ENCODE results near the gene CEP44. TPM values are rescaled to one million over a fixed set of nuclear protein-coding genes. Genes with fewer than 3 reads are reported as not detected.

The CEP44 gene
- total RNA-seq, 1 donor from 2014 or later, result 17.8 TPM

DNA sequence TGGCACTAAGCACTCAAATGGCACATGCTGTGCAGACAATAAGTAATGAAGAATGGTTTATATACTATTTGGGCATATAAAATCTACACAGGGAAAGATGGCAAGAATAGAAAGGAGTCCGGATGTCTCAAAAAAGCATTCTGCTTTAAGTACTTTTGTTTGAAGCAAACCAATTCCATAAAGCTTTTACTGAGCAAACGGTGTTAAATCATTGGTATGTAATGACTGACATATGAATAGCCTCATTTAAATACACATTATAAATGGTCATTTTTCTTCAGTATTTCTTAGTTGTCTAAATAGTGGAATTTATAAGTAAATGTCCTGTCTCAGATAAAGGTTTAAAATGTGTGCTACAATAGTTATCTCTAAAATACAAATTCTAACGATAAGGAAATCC is 6.3 kb upstream of the CEP44 start:
- TF ChIP-seq, protein P1, sequence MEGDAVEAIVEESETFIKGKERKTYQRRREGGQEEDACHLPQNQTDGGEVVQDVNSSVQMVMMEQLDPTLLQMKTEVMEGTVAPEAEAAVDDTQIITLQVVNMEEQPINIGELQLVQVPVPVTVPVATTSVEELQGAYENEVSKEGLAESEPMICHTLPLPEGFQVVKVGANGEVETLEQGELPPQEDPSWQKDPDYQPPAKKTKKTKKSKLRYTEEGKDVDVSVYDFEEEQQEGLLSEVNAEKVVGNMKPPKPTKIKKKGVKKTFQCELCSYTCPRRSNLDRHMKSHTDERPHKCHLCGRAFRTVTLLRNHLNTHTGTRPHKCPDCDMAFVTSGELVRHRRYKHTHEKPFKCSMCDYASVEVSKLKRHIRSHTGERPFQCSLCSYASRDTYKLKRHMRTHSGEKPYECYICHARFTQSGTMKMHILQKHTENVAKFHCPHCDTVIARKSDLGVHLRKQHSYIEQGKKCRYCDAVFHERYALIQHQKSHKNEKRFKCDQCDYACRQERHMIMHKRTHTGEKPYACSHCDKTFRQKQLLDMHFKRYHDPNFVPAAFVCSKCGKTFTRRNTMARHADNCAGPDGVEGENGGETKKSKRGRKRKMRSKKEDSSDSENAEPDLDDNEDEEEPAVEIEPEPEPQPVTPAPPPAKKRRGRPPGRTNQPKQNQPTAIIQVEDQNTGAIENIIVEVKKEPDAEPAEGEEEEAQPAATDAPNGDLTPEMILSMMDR (conservative IDR thresholded peaks at IDR 0.05; ENCODE audit: low read depth, low read length), result no peak
- no peak for DNase-seq (ENCODE audit: low read depth)
- no peak overlapping the region for H3K4me3 ChIP-seq (ENCODE audit: low read depth, low read length)

DNA sequence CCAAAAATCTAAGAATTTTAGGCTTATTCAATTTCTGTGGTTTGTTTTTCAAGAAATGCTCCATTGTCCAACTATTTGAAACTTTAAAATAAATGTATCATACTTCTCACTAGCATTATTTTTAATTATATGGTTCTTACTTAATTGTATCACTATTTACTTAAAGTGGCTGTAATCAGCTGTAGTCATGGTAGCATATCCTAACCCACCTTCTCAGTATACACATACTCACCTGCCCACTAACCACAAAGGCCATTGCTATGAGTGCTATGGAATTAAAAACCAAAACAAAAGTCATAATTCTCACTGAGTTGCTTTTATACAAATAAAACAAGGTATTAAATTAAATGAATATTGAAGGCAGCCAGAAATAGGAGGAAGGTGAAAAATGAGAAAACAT is 5.2 kb upstream of the CEP44 start:
- DNase-seq (ENCODE audit: low read depth), result no peak
- TF ChIP-seq, protein P1 (conservative IDR thresholded peaks at IDR 0.05; ENCODE audit: low read depth, low read length), result no peak
- H3K4me3 ChIP-seq (ENCODE audit: low read depth, low read length), result no peak overlapping the region

DNA sequence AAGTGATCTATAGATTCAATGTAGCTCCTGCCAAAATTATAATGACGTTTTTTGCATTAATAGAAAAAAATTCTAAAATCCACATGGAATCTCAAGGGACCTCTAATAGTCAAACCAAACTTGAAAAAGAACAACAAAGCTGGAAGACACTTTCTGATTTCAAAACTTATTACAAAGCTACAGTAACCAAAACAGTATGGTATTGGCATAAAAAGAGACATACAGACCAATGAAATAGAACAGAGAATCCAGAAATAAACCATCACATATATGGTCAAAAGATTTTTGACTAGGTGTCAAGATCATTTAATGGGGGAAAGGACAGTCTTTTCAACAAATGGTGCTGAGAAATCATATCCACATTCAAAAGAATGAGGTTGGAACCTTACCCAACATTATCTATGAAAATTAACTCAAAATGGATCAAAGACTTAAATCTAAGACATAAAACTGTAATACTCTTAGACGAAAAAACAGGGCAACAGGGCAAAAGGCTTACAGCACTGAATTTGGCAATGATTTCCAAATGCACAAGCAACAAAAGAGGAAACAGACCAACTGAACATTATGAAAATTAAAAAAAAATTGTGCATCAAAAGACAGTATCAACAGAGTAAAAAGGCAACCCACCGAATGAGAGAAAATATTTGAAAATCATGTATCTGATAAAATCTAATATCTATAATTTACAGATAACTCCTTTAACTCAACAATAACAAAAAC is 4.1 kb upstream of the CEP44 start:
- H3K4me3 ChIP-seq (ENCODE audit: low read depth, low read length), result no peak overlapping the region
- DNase-seq (ENCODE audit: low read depth), result no peak
- TF ChIP-seq, protein P1 (conservative IDR thresholded peaks at IDR 0.05; ENCODE audit: low read depth, low read length), result no peak

DNA sequence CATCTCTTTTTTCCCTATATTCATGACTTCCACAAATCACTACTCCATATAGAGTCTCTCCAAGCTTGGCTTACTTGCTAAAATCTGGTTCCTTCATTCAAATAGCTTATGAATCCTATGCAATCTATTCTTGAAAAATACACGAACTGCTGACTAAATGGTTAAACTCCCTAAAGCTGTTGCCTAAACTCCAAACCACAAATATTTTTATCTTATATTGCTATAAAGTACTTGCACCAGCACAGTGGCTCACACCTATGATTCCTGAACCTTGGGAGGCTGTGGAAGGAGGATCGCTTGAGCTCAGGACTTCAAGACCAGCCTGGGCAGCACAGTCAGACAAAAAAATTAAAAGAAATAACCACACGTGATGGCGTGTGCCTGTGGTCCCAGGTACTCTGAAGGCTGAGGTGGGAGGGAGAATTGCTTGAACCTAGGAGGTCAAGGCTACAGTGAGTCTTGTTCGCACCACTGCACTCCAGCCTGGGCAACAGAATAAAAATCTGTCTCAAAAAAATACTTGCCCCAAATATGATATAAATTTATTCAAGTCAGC is 2.5 kb upstream of the CEP44 start:
- no peak for DNase-seq (ENCODE audit: low read depth)
- no peak overlapping the region for H3K4me3 ChIP-seq (ENCODE audit: low read depth, low read length)
- TF ChIP-seq, protein P1 (conservative IDR thresholded peaks at IDR 0.05; ENCODE audit: low read depth, low read length), result no peak

DNA sequence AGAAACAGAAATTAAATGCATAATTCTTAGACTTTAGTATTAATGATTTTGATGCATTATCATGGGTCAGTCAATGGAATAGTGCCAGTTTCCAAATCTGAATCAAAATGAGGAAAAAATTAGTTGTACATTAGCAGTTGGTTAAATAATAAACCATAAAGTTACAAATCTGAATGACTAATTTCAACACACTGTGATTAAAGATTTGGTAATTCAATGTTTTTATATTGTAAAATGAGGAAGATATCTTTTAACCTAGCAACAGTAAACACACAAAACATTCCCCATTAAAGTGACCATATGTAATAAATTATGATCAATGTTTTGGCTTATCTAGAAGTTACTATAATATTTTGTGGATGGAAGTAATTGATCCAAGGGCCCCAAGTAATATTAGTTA is 1.8 kb upstream of the CEP44 start:
- H3K4me3 ChIP-seq (ENCODE audit: low read depth, low read length), result peak overlapping the region; percentile 64
- TF ChIP-seq, protein P1 (conservative IDR thresholded peaks at IDR 0.05; ENCODE audit: low read depth, low read length), result no peak
- no peak for DNase-seq (ENCODE audit: low read depth)

DNA sequence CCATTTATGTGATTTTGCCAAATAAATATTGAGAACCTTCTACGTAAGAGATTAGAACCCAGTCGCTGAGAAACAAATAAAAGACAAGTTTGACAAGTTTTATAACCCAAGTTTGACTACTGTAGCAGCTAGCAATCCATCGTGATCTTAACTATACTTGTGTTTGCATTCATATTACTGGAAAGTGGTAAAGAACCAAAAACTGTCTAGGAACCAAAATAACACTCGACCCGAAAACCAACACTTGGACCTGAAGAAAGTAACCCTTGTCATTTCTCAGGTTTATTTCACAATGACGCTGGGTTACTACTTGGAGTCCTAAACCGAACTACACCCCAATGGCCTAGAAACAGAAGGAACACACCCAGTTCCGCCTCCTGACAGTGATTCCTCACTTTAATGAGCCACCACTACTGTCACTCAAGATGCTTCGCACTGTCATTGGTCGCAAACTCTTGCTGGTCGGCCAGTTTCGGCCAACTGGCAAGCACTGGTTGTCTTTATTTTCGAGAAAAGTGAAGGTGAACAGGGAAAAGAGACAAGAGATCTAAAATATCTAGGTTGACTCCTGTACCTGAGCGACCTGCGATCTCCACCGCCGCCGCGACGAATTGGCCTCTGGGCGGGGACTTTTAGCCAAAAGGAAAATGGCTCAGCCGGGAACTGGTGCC is 740 bp upstream of the CEP44 start:
- TF ChIP-seq, protein P1 (conservative IDR thresholded peaks at IDR 0.05; ENCODE audit: low read depth, low read length), result no peak
- DNase-seq (ENCODE audit: low read depth), result peak; percentile 85
- H3K4me3 ChIP-seq (ENCODE audit: low read depth, low read length), result peak overlapping the region; percentile 64

Data from epithelial cell of proximal tubule (primary cell).